IMR-90 (cell line): ENCODE measurements around the gene PPAN. TPM values are rescaled to one million over a fixed set of nuclear protein-coding genes. Genes with fewer than 3 reads are reported as not detected.

Experiments
- ATAC-seq: fragments of 200-7000 bp; cut with Tn5 transposase; 2 replicates; pipeline ENCODE4 v1.9.1; 2020; ENCODE audit warnings: low read depth, mild to moderate bottlenecking, moderate library complexity
- BruUV-seq: library from RNA; stranded (reverse); fragments of 400-500 nt; replicated peaks from 2 replicates; lab custom pipeline; 2021; lab: Mats Ljungman, UMichigan
- CTCF ChIA-PET: fragments of 300-600 bp; formaldehyde crosslinking; extraction: SDS; loops from one replicate; lab custom pipeline; 2021; ENCODE audit warnings: antibody characterized with exemption; lab: Yijun Ruan, JAX
- POLR2A ChIA-PET: fragments of 300-600 bp; sonication (Branson Sonifier 250); formaldehyde crosslinking; loops from one replicate; lab custom pipeline; 2022; ENCODE audit warnings: antibody characterized with exemption; ENCODE audit not compliant: unreplicated experiment; lab: Charles Lee
- DNase-seq: peaks from one replicate; pipeline ENCODE4 v3.0.0; 2013
- H2AFZ ChIP-seq: replicated peaks from 2 replicates; pipeline ENCODE3; 2013; ENCODE audit warnings: low read length, mild to moderate bottlenecking; ENCODE audit not compliant: poor library complexity
- H2AK5ac ChIP-seq: 2 replicates; pipeline ENCODE4 v1.6.1; 2013; ENCODE audit warnings: low read depth, low read length, inconsistent platforms
- H2AK9ac ChIP-seq: replicated peaks from 2 replicates; pipeline ENCODE3; 2013; ENCODE audit warnings: mild to moderate bottlenecking, low read depth, low read length, moderate library complexity; ENCODE audit not compliant: poor library complexity
- H2BK120ac ChIP-seq: 2 replicates; pipeline ENCODE4 v1.6.1; 2013; ENCODE audit warnings: low read depth, low read length, inconsistent platforms
- H2BK15ac ChIP-seq: 3 replicates; pipeline ENCODE4 v1.6.1; 2013; ENCODE audit warnings: low read depth, low read length, inconsistent platforms
- H2BK20ac ChIP-seq: 2 replicates; pipeline ENCODE4 v1.6.1; 2013; ENCODE audit warnings: low read depth, mild to moderate bottlenecking, inconsistent platforms, low read length, moderate library complexity
- H2BK5ac ChIP-seq: 2 replicates; pipeline ENCODE4 v1.6.1; 2013; ENCODE audit warnings: mild to moderate bottlenecking, low read depth, low read length, inconsistent platforms; ENCODE audit not compliant: poor library complexity, severe bottlenecking
- H3K14ac ChIP-seq: replicated peaks from 2 replicates; pipeline ENCODE4 v1.6.1; 2013; ENCODE audit warnings: low read depth, low read length, inconsistent platforms
- H3K18ac ChIP-seq: 2 replicates; pipeline ENCODE4 v1.6.1; 2013; ENCODE audit warnings: low read depth, low read length, control low read depth
- H3K23ac ChIP-seq: 2 replicates; pipeline ENCODE4 v1.6.1; 2013; ENCODE audit warnings: low read depth, low read length, inconsistent platforms
- H3K27ac ChIP-seq: 2 replicates; pipeline ENCODE4 v1.5.1; 2013; ENCODE audit warnings: mild to moderate bottlenecking, control low read depth, low read length; ENCODE audit not compliant: insufficient read depth
- H3K27me3 ChIP-seq: 2 replicates; pipeline ENCODE4 v1.6.1; 2013; ENCODE audit warnings: low read length; ENCODE audit not compliant: control insufficient read depth, insufficient read depth
- H3K36me3 ChIP-seq: 2 replicates; pipeline ENCODE4 v1.6.1; 2013; ENCODE audit warnings: low read length, mixed read lengths; ENCODE audit not compliant: control insufficient read depth, insufficient read depth
- H3K4ac ChIP-seq: 2 replicates; pipeline ENCODE4 v1.6.1; 2013; ENCODE audit warnings: low read depth, low read length, inconsistent platforms
- H3K4me1 ChIP-seq: 2 replicates; pipeline ENCODE4 v1.6.1; 2013; ENCODE audit warnings: low read length, mixed read lengths; ENCODE audit not compliant: control insufficient read depth, insufficient read depth
- H3K4me2 ChIP-seq: 2 replicates; pipeline ENCODE4 v1.6.1; 2013; ENCODE audit warnings: low read depth, mild to moderate bottlenecking, control low read depth, low read length, moderate library complexity
- H3K4me3 ChIP-seq: 2 replicates; pipeline ENCODE4 v1.5.1; 2013; ENCODE audit warnings: low read depth, mild to moderate bottlenecking, control low read depth, low read length, moderate library complexity; ENCODE audit not compliant: insufficient read depth
- H3K56ac ChIP-seq: 2 replicates; pipeline ENCODE4 v1.6.1; 2013; ENCODE audit warnings: low read length, inconsistent platforms; ENCODE audit not compliant: insufficient read depth; ENCODE audit errors: extremely low read depth
- H3K79me1 ChIP-seq, 2 experiments: 2 replicates each; pipeline ENCODE4 v1.6.1; 2013; ENCODE audit warnings: low read length in 2 of 2, inconsistent platforms in 1 of 2, low read depth in 1 of 2
- H3K9ac ChIP-seq: 2 replicates; pipeline ENCODE4 v1.6.1; 2013; ENCODE audit warnings: low read depth, low read length, control low read depth
- H3K9me1 ChIP-seq: 2 replicates; pipeline ENCODE4 v1.6.1; 2013; ENCODE audit warnings: low read length, inconsistent platforms; ENCODE audit not compliant: insufficient read depth
- H3K9me3 ChIP-seq: 2 replicates; pipeline ENCODE4 v1.6.1; 2013; ENCODE audit warnings: low read length; ENCODE audit not compliant: control insufficient read depth, insufficient read depth
- H4K20me1 ChIP-seq: 2 replicates; pipeline ENCODE4 v1.6.1; 2013; ENCODE audit warnings: low read length, inconsistent platforms; ENCODE audit not compliant: insufficient read depth
- H4K5ac ChIP-seq: 2 replicates; pipeline ENCODE4 v1.6.1; 2013; ENCODE audit warnings: mild to moderate bottlenecking, low read depth, low read length, control low read depth
- H4K8ac ChIP-seq, 2 experiments: 2 replicates each; pipeline ENCODE4 v1.6.1; 2013; ENCODE audit warnings: low read depth in 2 of 2, low read length in 2 of 2, control low read depth in 1 of 2, inconsistent platforms in 1 of 2
- H4K91ac ChIP-seq: 2 replicates; pipeline ENCODE4 v1.6.1; 2013; ENCODE audit warnings: low read depth, low read length, inconsistent platforms; ENCODE audit not compliant: insufficient read depth
- BHLHE40 ChIP-seq: fragments of 150-350 bp; IDR thresholded peaks from 2 replicates; pipeline ENCODE4 v1.6.1; 2016; ENCODE audit warnings: mild to moderate bottlenecking, low read depth, low read length
- CEBPB ChIP-seq: IDR thresholded peaks from 2 replicates; pipeline ENCODE4 v1.6.1; 2012; ENCODE audit warnings: low read depth, low read length, improper control_type of control experiment
- FOS ChIP-seq: fragments of 150-350 bp; IDR thresholded peaks from 2 replicates; pipeline ENCODE4 v1.6.1; 2016; ENCODE audit warnings: low read depth, low read length
- MAFK ChIP-seq: IDR thresholded peaks from 2 replicates; pipeline ENCODE4 v1.6.1; 2012; ENCODE audit warnings: low read depth, low read length, improper control_type of control experiment
- MAZ ChIP-seq: IDR thresholded peaks from 2 replicates; pipeline ENCODE4 v1.6.1; 2012; ENCODE audit warnings: low read depth, mild to moderate bottlenecking, low read length, improper control_type of control experiment, moderate library complexity, borderline replicate concordance
- MXI1 ChIP-seq: IDR thresholded peaks from 2 replicates; pipeline ENCODE4 v1.6.1; 2012; ENCODE audit warnings: low read depth, mild to moderate bottlenecking, low read length, moderate library complexity, borderline replicate concordance
- NFE2L2 ChIP-seq: fragments of 150-350 bp; IDR thresholded peaks from 2 replicates; pipeline ENCODE4 v1.6.1; 2016; ENCODE audit warnings: low read depth, mild to moderate bottlenecking, low read length
- RAD21 ChIP-seq: IDR thresholded peaks from 2 replicates; pipeline ENCODE4 v1.6.1; 2012; ENCODE audit warnings: low read length, improper control_type of control experiment
- RFX5 ChIP-seq: IDR thresholded peaks from 2 replicates; pipeline ENCODE4 v1.8.0; 2012; ENCODE audit warnings: low read depth, mild to moderate bottlenecking, low read length, moderate library complexity
- WGBS, 2 experiments: methylation state at CpG; one replicate each; pipeline versions ENCODE4 v1.1.5 to v1.1.7; 2013; ENCODE audit warnings: missing lambda C conversion rate in 2 of 2; ENCODE audit not compliant: insufficient read length in 1 of 2; ENCODE audit errors: extremely low coverage in 2 of 2; 5-methylcytosine and 5-hydroxymethylcytosine counted together
- dilution Hi-C: fragments of 300-500 bp; cut with HindIII; formaldehyde crosslinking; loops from one replicate; pipeline ENCODE4 v1.14.3; 2018; ENCODE audit warnings: low sequenced_read_pairs; ENCODE audit not compliant: unreplicated experiment
- in situ Hi-C: fragments of 300-500 bp; cut with MboI; formaldehyde crosslinking; loops from 3 replicates; pipeline ENCODE4 v1.14.3; 2019; ENCODE audit warnings: low sequenced_read_pairs, inconsistent platforms, mixed read lengths
- intact Hi-C: fragments of 100-400 bp; cut with micrococcal nuclease; formaldehyde crosslinking; loops from 2 replicates; pipeline ENCODE4 v1.10.0; 2022
- polyA plus RNA-seq, 3 experiments: library from polyadenylated mRNA; depleted of rRNA; stranded (reverse); fragments of >200 nt; gene quantifications; 2 replicates each; pipeline ENCODE4 v1.2.3, GENCODE V29; 2012; ENCODE audit warnings: low replicate concordance in 1 of 3
- total RNA-seq: library from RNA; depleted of rRNA; stranded (reverse); fragments of >200 nt; gene quantifications from 2 replicates; pipeline ENCODE4 v1.2.3, GENCODE V29; 2012

Gene PPAN
- total and polyA plus RNA-seq, 2 of the 4 experiments (the other 2 are of a cell fraction): 24.0 to 41.6 TPM

DNA sequence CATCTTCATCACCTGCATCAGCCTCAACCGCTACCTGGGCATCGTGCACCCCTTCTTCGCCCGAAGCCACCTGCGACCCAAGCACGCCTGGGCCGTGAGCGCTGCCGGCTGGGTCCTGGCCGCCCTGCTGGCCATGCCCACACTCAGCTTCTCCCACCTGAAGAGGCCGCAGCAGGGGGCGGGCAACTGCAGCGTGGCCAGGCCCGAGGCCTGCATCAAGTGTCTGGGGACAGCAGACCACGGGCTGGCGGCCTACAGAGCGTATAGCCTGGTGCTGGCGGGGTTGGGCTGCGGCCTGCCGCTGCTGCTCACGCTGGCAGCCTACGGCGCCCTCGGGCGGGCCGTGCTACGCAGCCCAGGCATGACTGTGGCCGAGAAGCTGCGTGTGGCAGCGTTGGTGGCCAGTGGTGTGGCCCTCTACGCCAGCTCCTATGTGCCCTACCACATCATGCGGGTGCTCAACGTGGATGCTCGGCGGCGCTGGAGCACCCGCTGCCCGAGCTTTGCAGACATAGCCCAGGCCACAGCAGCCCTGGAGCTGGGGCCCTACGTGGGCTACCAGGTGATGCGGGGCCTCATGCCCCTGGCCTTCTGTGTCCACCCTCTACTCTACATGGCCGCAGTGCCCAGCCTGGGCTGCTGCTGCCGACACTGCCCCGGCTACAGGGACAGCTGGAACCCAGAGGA, 7.9 kb downstream of the PPAN start:
- Histone ChIP-seq H3K4ac (no peak overlapping the region), H3K27me3 (no peaks in the 10 kb centered on the region), H2BK20ac (no peak overlapping the region), H3K9me1 (no peaks in the 10 kb centered on the region), H4K5ac (no peak overlapping the region), H3K4me1 (peaks cover 5% of the 10 kb centered on the region; the same call in 1 of the 2 replicates), H3K27ac (no peak overlapping the region), H2BK120ac (no peak overlapping the region), H3K4me3 (no peak overlapping the region), H3K79me1 (peaks cover 14 to 46% of the 10 kb centered on the region in 2 experiments), H3K9ac (no peak overlapping the region), H2BK5ac (no peak overlapping the region), H4K20me1 (peaks cover 20% of the 10 kb centered on the region), H2AFZ (no peak overlapping the region), H2AK9ac (peak overlapping the region; percentile 16), H3K56ac (no peak overlapping the region), H4K91ac (no peak overlapping the region), H3K14ac (no peak overlapping the region), H3K18ac (no peak overlapping the region), H2BK15ac (no peak overlapping the region), H4K8ac (no peak overlapping the region), H3K4me2 (no peak overlapping the region), H3K36me3 (peaks cover 66% of the 10 kb centered on the region), H2AK5ac (no peak overlapping the region; the same call in 1 of the 2 replicates), H3K9me3 (no peaks in the 10 kb centered on the region), H3K23ac (no peak overlapping the region)
- no TSS peak for BruUV-seq
- WGBS, 2 experiments: 87% methylated on average over 25 of the region's 43 CpGs; no CpG with 5 or more reads in 1 of the 2 experiments
- CTCF ChIA-PET: no interaction called here
- intact Hi-C loops: loop anchor here (1.0 kb wide), 1 partner anchor 183 kb away; no protein-coding TSS in a partner anchor
- dilution Hi-C loops: no loop called here
- ATAC-seq (peak; percentile 13), DNase-seq (no peak)
- no peak for TF ChIP-seq NFE2L2
- no peak for TF ChIP-seq FOS
- TF ChIP-seq CEBPB: no peak
- TF ChIP-seq RFX5: no peak
- no peak for TF ChIP-seq MAZ
- TF ChIP-seq RAD21: no peak
- TF ChIP-seq MXI1: no peak
- no peak for TF ChIP-seq MAFK
- no peak for TF ChIP-seq BHLHE40
- in situ Hi-C loops: no loop called here
- POLR2A ChIA-PET: interaction anchor here (0.5 kb wide), 1 partner anchor 10 kb away, joined by 3 read pairs; no protein-coding TSS in a partner anchor
